Pulmonary artery endothelial cell (primary cell): ENCODE data around the gene SCAND1. TPM values are rescaled to one million over a fixed set of nuclear protein-coding genes. Genes with fewer than 3 reads are reported as not detected.
"Not testable (repeated sequence)": the region's sequence is repeated elsewhere in the genome, so short reads cannot be mapped to it uniquely, and the experiment has no call there.

ENCODE experiments used
- DNase-seq: peaks from one replicate; pipeline ENCODE4 v3.0.0-alpha.2; 2011; ENCODE audit warnings: low read depth, low spot score
- total RNA-seq: library from RNA; depleted of rRNA; stranded (reverse); fragments of >200 nt; gene quantifications from 2 replicates; pipeline ENCODE4 v1.2.3, GENCODE V29; 2014

SCAND1 gene
- 80.4 and 82.5 TPM in 2 replicates for total RNA-seq

DNA sequence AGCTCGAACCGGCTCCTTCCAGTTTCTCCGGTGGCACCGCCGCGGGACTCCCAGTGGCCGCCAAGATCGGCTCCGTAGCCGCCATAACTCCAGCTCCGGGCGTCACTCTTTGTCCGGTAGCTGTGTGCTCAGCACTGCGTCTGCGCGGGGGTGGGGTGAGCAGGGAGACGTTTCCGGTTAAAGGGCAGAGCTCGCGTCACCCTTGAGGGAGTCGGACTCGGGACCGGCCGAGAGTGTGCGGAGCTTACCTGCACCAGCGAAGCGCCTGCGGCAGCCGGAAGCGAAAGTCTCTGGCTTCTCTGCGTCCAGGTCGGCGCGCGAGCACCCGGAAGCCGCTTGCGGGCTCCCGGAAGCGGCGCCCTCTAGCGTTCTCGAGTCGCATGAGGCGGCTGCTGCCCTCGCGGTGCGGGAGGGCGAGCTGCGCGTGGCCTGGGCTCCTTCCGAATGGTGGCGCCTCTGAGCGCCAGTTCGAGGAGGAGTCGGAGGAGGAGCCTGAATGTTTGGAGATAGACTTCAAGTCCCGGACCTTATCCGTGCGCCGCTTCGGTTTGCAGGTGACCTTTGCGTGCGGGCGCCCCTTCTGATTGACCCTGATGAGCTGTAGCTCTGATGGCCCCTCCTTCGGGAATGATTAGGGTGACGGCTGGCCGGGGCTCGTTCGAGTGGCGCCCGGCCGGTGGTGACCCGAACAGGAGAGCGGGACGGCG, at the start of gene SCAND1:
Gene SCAND1, minus strand, starts transcription at position 303 of the 707 bp plus-strand sequence. Its CDS starts 218 bp downstream, at position 85.
- peak; percentile 75 for DNase-seq

- no peak for DNase-seq
Observed at GRCh38 chr20:36004045-36004444, 49.7 kb upstream of the SCAND1 start.

- DNase-seq = no peak
Observed at GRCh38 chr20:36002855-36003254, 48.6 kb upstream of the SCAND1 start.

DNA sequence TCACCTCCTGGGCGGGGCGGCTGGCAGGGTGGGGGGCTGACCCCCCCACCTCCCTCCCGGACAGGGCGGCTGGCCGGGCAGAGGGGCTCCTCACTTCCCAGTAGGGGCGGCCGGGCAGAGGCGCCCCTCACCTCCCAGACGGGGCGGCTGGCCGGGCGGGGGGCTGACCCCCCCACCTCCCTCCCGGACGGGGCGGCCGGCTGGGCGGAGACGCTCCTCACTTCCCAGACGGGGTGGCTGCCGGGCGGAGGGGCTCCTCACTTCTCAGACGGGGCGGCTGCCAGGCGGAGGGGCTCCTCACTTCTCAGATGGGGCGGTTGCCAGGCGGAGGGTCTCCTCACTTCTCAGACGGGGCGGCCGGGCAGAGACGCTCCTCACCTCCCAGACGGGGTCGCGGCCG, 47.0 kb upstream of the SCAND1 start:
- DNase-seq = not testable (repeated sequence)

DNA sequence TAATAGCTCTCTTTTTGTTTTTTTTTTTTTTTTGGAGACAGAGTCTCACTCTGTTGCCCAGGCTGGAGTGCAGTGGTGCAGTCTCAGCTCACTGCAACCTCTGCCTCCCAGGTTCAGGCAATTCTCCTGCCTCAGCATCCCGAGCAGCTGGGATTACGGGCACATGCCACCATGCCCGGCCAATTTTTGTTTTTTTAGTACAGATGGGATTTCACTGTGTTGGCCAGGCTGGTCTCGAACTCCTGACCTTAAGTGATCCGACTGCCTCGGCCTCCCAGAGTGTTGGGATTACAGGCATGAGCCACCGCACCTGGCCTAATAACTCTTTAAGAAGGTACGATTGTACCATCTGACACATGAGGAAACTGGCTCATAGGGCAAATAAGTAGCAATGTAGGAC, 42.2 kb upstream of the SCAND1 start:
- not testable (repeated sequence) for DNase-seq

DNA sequence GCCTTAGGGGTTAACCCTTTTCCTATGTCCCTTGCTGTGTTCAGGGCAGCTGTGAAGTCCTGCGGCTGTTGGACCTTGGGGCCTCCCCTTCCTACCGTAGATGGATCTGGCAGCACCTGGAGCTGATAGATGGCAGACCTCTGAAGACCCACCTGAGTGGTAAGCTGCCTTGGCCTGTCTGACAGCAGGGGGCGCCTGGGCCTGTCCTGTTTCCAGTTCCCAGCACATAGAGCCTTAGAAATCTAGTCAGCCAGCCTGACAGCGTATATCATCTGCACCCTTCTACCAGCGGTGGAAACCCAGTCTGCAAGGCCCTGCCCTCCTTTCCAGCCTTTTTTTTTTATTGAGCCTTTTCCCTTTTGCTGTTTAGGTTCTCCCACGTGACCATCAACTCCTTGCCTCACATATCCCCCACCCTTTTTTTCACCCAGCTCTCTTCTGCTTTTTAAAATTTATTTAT, 40.7 kb upstream of the SCAND1 start:
- peak; percentile 61 for DNase-seq

GRCh38 chr20:35992713-35993335, 38.5 kb upstream of the SCAND1 start:
- DNase-seq = no peak

GRCh38 chr20:35991142-35991771, 37.0 kb upstream of the SCAND1 start:
- no peak for DNase-seq

DNA sequence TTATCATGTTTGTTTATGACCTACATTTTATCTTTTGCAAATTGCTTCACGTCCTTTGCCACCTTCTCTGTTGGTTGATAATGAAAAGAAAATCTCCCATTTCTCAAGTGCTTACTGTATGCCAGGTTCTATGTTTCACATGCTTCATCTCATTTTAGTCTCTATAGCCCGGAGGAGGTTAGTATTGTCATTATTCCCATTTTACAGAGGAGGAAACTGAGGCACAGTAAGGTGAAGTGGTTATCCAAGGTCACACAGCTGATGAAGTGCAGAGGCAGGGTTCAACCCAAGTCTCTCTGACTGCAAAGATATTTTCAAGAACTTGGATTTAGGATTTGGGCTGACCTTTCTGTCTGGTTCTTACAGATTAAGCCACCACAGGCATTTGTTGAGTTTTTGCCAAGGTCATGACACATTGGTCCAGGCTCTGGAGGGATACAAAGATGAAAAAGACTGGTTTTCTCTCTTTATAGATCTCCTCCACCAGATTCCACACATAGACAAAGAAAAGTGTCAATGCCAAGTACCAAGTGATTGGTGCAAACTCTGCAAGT, 34.7 kb upstream of the SCAND1 start:
- DNase-seq = no peak

GRCh38 chr20:35985806-35986205, 31.5 kb upstream of the SCAND1 start:
- DNase-seq = no peak

DNA sequence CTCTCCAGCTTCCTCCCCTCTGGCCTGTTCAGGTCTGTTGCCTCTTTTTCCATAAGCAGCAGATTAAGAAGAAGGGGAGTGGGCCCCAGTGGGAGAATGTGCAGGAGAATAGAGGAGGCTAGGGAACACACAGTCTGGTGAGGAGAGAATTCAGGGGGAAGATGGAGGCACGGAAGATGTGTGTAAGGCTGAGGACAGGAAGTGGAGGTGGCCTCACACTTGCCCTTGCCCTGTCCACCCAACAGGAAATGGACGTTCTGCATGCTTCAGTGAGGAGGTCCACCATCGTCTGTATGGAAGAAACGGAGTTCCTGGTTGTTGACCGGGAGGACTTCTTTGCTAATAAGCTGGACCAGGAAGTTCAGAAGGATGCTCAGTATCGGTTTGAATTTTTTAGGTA, 30.1 kb upstream of the SCAND1 start:
- no peak for DNase-seq

DNA sequence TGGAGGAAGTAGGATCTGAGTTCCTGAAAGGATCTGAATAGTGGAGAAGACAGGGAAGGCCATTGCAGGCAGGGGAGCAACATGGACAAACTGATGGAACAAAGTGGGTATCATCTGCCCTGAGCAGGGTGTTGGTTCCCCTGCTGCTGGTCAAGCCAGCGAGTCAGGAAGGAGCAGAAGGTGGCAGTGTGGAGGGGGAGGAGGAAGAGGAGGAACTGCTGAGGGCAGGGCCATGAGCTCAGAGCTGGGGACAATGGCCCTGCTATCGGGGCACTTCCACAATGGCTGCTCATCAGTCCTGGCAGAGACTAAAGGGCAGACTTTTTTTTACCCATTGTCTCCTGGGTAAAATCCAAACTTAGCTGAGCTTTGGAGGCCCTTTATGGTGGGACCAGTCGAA, 27.7 kb upstream of the SCAND1 start:
- no peak for DNase-seq

DNA sequence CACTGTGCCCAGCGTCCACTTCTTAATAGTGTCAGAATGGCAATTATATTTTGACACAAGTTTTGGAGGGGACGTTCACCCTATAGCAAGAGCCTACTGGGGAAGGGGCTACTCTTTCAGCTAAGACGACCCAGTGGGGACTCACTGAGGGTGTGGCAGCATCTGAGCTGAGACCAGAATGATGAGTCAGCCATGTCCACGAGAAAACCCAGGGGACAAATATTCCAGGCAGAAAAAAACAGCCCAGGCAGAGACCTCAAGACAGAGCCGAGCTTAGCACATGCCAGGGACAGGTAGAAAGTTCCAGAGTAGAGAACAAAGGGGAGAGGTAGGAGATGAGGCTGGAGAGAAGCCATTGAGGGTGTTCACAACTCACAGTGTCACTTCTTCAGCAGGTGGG, 25.2 kb upstream of the SCAND1 start:
- DNase-seq = no peak

DNA sequence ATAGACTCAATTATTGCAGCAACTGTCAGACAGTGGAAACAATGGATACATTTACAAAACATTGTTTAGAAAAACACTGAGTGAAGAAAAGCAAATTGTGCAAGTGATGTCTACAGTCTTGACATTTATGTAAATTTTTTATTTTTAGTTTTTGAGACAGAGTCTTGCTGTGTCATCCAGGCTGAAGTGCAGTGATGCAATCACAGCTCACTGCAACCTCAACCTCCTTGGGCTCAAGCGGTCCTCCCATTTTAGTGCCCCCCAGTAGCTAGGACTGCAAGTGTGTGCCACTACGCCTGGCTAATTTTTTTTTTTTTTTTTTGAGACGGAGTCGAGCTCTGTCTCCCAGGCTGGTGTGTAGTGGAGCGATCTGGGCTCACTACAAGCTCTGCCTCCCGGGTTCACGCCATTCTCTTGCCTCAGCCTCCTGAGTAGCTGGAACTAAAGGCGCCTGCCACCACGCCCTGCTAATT, 23.8 kb upstream of the SCAND1 start:
- no peak for DNase-seq

DNA sequence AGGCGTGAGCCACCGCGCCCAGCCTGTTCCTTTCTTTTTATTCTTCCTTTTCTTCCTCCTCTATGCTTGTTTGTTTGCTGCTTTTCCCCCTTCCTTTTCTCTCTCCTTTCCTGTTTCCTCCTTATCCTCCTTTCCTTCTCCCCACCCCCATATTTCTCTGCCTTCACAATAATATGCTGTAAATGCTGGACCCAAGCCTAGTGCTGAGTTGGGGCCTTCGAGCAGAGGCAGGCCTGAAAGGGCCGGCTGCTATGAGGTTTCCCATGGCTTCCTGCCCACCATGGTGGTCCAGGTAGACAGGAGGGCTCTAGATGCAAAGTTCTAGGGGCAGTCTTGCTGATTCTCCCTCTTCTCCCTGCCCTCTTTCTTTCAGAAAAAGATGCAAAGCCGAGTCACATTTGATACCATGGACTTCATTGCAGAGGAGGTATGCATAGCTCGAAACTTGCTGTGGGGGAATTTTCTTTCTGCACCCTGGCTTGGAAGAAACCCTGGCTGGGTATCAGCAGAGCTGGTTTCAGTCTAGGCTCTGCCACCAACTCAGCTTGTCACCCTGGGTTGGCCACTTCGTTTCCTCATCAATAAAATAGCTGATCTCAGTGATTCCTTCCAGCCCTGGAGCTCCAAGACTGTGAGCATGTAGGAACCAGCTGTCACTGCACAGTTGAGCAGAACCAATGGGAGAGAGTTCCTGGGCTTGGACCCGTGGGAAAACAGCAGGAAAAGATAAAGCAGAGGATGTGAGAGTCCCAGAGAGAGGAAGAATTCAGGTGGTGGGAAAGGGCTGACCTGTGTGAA, 21.5 kb upstream of the SCAND1 start:
- no peak for DNase-seq

- DNase-seq = no peak
Observed at GRCh38 chr20:35974256-35974655, 20.0 kb upstream of the SCAND1 start.

- DNase-seq = no peak
Observed at GRCh38 chr20:35972462-35972861, 18.2 kb upstream of the SCAND1 start.

GRCh38 chr20:35971981-35972380, 17.7 kb upstream of the SCAND1 start:
- DNase-seq = no peak

- no peak for DNase-seq
Observed at GRCh38 chr20:35968930-35969329, 14.6 kb upstream of the SCAND1 start.

- no peak for DNase-seq
Observed at GRCh38 chr20:35967979-35968640, 13.8 kb upstream of the SCAND1 start, which contains the start of gene CNBD2. TSS of gene CNBD2 (plus strand) at chr20:35968590. CDS start at chr20:35968763, 173 bp downstream.

GRCh38 chr20:35963878-35964277, 9.6 kb upstream of the SCAND1 start:
- no peak for DNase-seq
